ENCODE results near the gene GNAZ.
A peak's percentile ranks its signal among the peaks of the same experiment; 100 is the strongest.

The GNAZ gene

GRCh38 chr22:23120415-23120899 lies 50.1 kb downstream of the GNAZ start:
- H4K12ac ChIP-seq (ENCODE audit: low read depth, low read length): no peak overlapping the region
- no peaks in the 10 kb centered on the region for H3K79me1 ChIP-seq (ENCODE audit: low read length)
- H3K4me2 ChIP-seq (ENCODE audit: low read length): no peak overlapping the region
- H2BK5ac ChIP-seq (ENCODE audit: low read depth, low read length, poor library complexity): no peak overlapping the region
- no peaks in the 10 kb centered on the region for H3K36me3 ChIP-seq (ENCODE audit: control insufficient read depth in 1 of 2, insufficient read depth in 2 of 2, low read length in 2 of 2)
- H4K91ac ChIP-seq (ENCODE audit: low read depth, low read length): no peak overlapping the region
- H3K9me3 ChIP-seq (ENCODE audit: insufficient read depth, low read depth, low read length): peaks cover 2% of the 10 kb centered on the region
- H4K8ac ChIP-seq (ENCODE audit: low read depth, low read length): no peak overlapping the region
- WGBS (ENCODE audit: extremely low coverage, insufficient coverage, insufficient read length): no CpG with 5 or more reads among the region's 7 CpGs
- H3K4ac ChIP-seq (ENCODE audit: low read depth, low read length): no peak overlapping the region
- H3K4me3 ChIP-seq (ENCODE audit: low read depth, low read length): no peak overlapping the region
- H2AK5ac ChIP-seq (ENCODE audit: low read length): no peak overlapping the region
- H3K27me3 ChIP-seq (ENCODE audit: insufficient read depth, low read length): no peaks in the 10 kb centered on the region
- no peak overlapping the region for H2BK120ac ChIP-seq (ENCODE audit: insufficient read depth, low read length, poor library complexity)
- H3K14ac ChIP-seq (ENCODE audit: low read length): no peak overlapping the region
- H3K79me2 ChIP-seq (ENCODE audit: control insufficient read depth, insufficient read depth, low read length, poor library complexity): no peaks in the 10 kb centered on the region
- no peak for DNase-seq
- no peak overlapping the region for H3K9ac ChIP-seq (ENCODE audit: low read length)
- no peak overlapping the region for H2BK12ac ChIP-seq (ENCODE audit: low read length)
- H3K18ac ChIP-seq (ENCODE audit: low read length): no peak overlapping the region
- H3K27ac ChIP-seq (ENCODE audit: low read depth, low read length): no peak overlapping the region
- H2AFZ ChIP-seq (ENCODE audit: insufficient read depth, low read length, poor library complexity): no peak overlapping the region
- H3K23ac ChIP-seq (ENCODE audit: low read length): no peak overlapping the region
- peaks cover 4 to 11% of the 10 kb centered on the region in 2 experiments for H3K4me1 ChIP-seq (ENCODE audit: control insufficient read depth in 1 of 2, insufficient read depth in 2 of 2, low read length in 2 of 2)

- Histone ChIP-seq H2AFZ (ENCODE audit: insufficient read depth, low read length, poor library complexity) (no peak overlapping the region), H2BK5ac (ENCODE audit: low read depth, low read length, poor library complexity) (no peak overlapping the region), H3K79me2 (ENCODE audit: control insufficient read depth, insufficient read depth, low read length, poor library complexity) (no peaks in the 10 kb centered on the region), H2AK5ac (ENCODE audit: low read length) (no peak overlapping the region), H4K91ac (ENCODE audit: low read depth, low read length) (no peak overlapping the region), H3K79me1 (ENCODE audit: low read length) (no peaks in the 10 kb centered on the region), H3K4ac (ENCODE audit: low read depth, low read length) (no peak overlapping the region), H3K23ac (ENCODE audit: low read length) (no peak overlapping the region), H3K4me2 (ENCODE audit: low read length) (no peak overlapping the region), H3K36me3 (ENCODE audit: control insufficient read depth in 1 of 2, insufficient read depth in 2 of 2, low read length in 2 of 2) (no peaks in the 10 kb centered on the region), H3K27ac (ENCODE audit: low read depth, low read length) (no peak overlapping the region), H3K18ac (ENCODE audit: low read length) (no peak overlapping the region), H3K14ac (ENCODE audit: low read length) (no peak overlapping the region), H2BK12ac (ENCODE audit: low read length) (no peak overlapping the region), H3K9me3 (ENCODE audit: insufficient read depth, low read depth, low read length) (peaks cover 2% of the 10 kb centered on the region), H3K4me1 (ENCODE audit: control insufficient read depth in 1 of 2, insufficient read depth in 2 of 2, low read length in 2 of 2) (peaks cover 4 to 11% of the 10 kb centered on the region in 2 experiments), H4K8ac (ENCODE audit: low read depth, low read length) (no peak overlapping the region), H2BK120ac (ENCODE audit: insufficient read depth, low read length, poor library complexity) (no peak overlapping the region), H4K12ac (ENCODE audit: low read depth, low read length) (no peak overlapping the region), H3K27me3 (ENCODE audit: insufficient read depth, low read length) (no peaks in the 10 kb centered on the region), H3K4me3 (ENCODE audit: low read depth, low read length) (no peak overlapping the region), H3K9ac (ENCODE audit: low read length) (no peak overlapping the region)
- no CpG with 5 or more reads among the region's 4 CpGs for WGBS (ENCODE audit: extremely low coverage, insufficient coverage, insufficient read length)
- peak in 1 of 2 donors; percentile 3 for DNase-seq
These were observed 50.7 kb downstream of the GNAZ start for GRCh38 chr22:23121000-23121421.

- no peak overlapping the region for H3K9ac ChIP-seq (ENCODE audit: low read length)
- H3K27ac ChIP-seq (ENCODE audit: low read depth, low read length): no peak overlapping the region
- no peak overlapping the region for H2AFZ ChIP-seq (ENCODE audit: insufficient read depth, low read length, poor library complexity)
- no peaks in the 10 kb centered on the region for H3K79me1 ChIP-seq (ENCODE audit: low read length)
- no peak overlapping the region for H4K8ac ChIP-seq (ENCODE audit: low read depth, low read length)
- no peak overlapping the region for H3K14ac ChIP-seq (ENCODE audit: low read length)
- DNase-seq: peak in 1 of 2 donors; percentile 19
- no peak overlapping the region for H2BK5ac ChIP-seq (ENCODE audit: low read depth, low read length, poor library complexity)
- no peak overlapping the region for H3K4me2 ChIP-seq (ENCODE audit: low read length)
- no peaks in the 10 kb centered on the region for H3K36me3 ChIP-seq (ENCODE audit: control insufficient read depth in 1 of 2, insufficient read depth in 2 of 2, low read length in 2 of 2)
- no peak overlapping the region for H2BK12ac ChIP-seq (ENCODE audit: low read length)
- no peak overlapping the region for H2BK120ac ChIP-seq (ENCODE audit: insufficient read depth, low read length, poor library complexity)
- H3K4me1 ChIP-seq (ENCODE audit: control insufficient read depth in 1 of 2, insufficient read depth in 2 of 2, low read length in 2 of 2): peaks cover 4 to 11% of the 10 kb centered on the region in 2 experiments
- no peak overlapping the region for H4K91ac ChIP-seq (ENCODE audit: low read depth, low read length)
- no peaks in the 10 kb centered on the region for H3K27me3 ChIP-seq (ENCODE audit: insufficient read depth, low read length)
- no peak overlapping the region for H3K23ac ChIP-seq (ENCODE audit: low read length)
- H3K79me2 ChIP-seq (ENCODE audit: control insufficient read depth, insufficient read depth, low read length, poor library complexity): no peaks in the 10 kb centered on the region
- H3K9me3 ChIP-seq (ENCODE audit: insufficient read depth, low read depth, low read length): peaks cover 2% of the 10 kb centered on the region
- no CpG with 5 or more reads among the region's 9 CpGs for WGBS (ENCODE audit: extremely low coverage, insufficient coverage, insufficient read length)
- no peak overlapping the region for H3K4ac ChIP-seq (ENCODE audit: low read depth, low read length)
- no peak overlapping the region for H3K4me3 ChIP-seq (ENCODE audit: low read depth, low read length)
- no peak overlapping the region for H3K18ac ChIP-seq (ENCODE audit: low read length)
- no peak overlapping the region for H2AK5ac ChIP-seq (ENCODE audit: low read length)
- no peak overlapping the region for H4K12ac ChIP-seq (ENCODE audit: low read depth, low read length)
These were observed 51.1 kb downstream of the GNAZ start for GRCh38 chr22:23121424-23121823.

- no peak overlapping the region for H2BK5ac ChIP-seq (ENCODE audit: low read depth, low read length, poor library complexity)
- no peak overlapping the region for H2AK5ac ChIP-seq (ENCODE audit: low read length)
- H3K79me2 ChIP-seq (ENCODE audit: control insufficient read depth, insufficient read depth, low read length, poor library complexity): no peaks in the 10 kb centered on the region
- no peak overlapping the region for H4K12ac ChIP-seq (ENCODE audit: low read depth, low read length)
- no peak for DNase-seq
- H3K23ac ChIP-seq (ENCODE audit: low read length): no peak overlapping the region
- H3K18ac ChIP-seq (ENCODE audit: low read length): no peak overlapping the region
- H4K91ac ChIP-seq (ENCODE audit: low read depth, low read length): no peak overlapping the region
- H2AFZ ChIP-seq (ENCODE audit: insufficient read depth, low read length, poor library complexity): no peak overlapping the region
- no peak overlapping the region for H3K4me3 ChIP-seq (ENCODE audit: low read depth, low read length)
- no peak overlapping the region for H3K4ac ChIP-seq (ENCODE audit: low read depth, low read length)
- H2BK12ac ChIP-seq (ENCODE audit: low read length): no peak overlapping the region
- no peaks in the 10 kb centered on the region for H3K36me3 ChIP-seq (ENCODE audit: control insufficient read depth in 1 of 2, insufficient read depth in 2 of 2, low read length in 2 of 2)
- H3K79me1 ChIP-seq (ENCODE audit: low read length): no peaks in the 10 kb centered on the region
- H3K14ac ChIP-seq (ENCODE audit: low read length): no peak overlapping the region
- H3K9ac ChIP-seq (ENCODE audit: low read length): no peak overlapping the region
- no peak overlapping the region for H2BK120ac ChIP-seq (ENCODE audit: insufficient read depth, low read length, poor library complexity)
- H3K27me3 ChIP-seq (ENCODE audit: insufficient read depth, low read length): no peaks in the 10 kb centered on the region
- WGBS (ENCODE audit: extremely low coverage, insufficient coverage, insufficient read length): no CpG with 5 or more reads among the region's 13 CpGs
- H4K8ac ChIP-seq (ENCODE audit: low read depth, low read length): no peak overlapping the region
- peaks cover 4 to 11% of the 10 kb centered on the region in 2 experiments for H3K4me1 ChIP-seq (ENCODE audit: control insufficient read depth in 1 of 2, insufficient read depth in 2 of 2, low read length in 2 of 2)
- H3K27ac ChIP-seq (ENCODE audit: low read depth, low read length): no peak overlapping the region
- peaks cover under 1% of the 10 kb centered on the region for H3K9me3 ChIP-seq (ENCODE audit: insufficient read depth, low read depth, low read length)
- H3K4me2 ChIP-seq (ENCODE audit: low read length): no peak overlapping the region
These were observed 52.1 kb downstream of the GNAZ start for GRCh38 chr22:23122216-23122957.
